Measurements from ENCODE around the gene PTMS. TPM values are rescaled to one million over a fixed set of nuclear protein-coding genes. Genes with fewer than 3 reads are reported as not detected.
A peak's percentile ranks its signal among the peaks of the same experiment; 100 is the strongest.

Gene PTMS
- total and polyA plus RNA-seq, 5 donors from 2014 or later, result 1.3 to 15.0 (median 3.2) TPM

DNA sequence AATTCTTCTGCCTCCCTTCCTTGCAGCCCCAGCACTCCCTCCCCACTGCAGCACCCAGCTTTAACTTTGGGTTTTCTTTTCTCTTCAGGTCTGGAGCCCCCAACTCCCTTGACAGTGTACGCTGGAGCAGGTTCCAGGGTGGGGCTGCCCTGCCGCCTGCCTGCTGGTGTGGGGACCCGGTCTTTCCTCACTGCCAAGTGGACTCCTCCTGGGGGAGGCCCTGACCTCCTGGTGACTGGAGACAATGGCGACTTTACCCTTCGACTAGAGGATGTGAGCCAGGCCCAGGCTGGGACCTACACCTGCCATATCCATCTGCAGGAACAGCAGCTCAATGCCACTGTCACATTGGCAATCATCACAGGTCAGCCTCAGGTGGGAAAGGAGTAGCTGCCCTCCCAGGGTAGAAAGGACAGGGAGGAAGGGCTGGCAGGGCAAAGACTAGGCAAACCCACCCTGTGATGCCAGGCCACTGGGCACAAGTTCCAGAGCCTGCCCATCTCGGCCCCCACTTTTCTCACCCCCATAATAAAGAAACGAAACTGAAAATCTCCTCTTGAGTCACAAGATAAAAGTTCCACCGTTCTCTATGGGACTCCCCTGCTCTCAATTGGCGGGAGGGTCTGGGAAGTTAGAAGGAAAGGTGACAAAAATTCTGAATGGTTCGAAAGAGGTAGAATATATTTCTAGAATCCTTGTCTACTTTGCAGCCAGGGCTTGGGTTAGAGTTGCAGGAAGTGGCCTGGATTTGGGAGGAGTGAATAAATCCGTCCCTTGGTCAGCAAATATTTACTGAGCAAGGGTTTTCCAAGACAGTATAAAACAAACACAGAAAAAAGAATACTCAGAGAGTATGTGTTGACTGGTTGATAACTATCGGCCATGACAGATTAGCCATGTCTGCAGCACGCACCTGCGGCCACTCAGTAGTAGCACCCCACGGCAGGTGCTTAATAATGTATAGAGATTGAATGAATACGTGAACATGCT, 9.3 kb downstream of the PTMS start:
- Mint-ChIP-seq H3K27ac (peak overlapping the region in 2 of 3 donors; percentile 67 to 79), H3K9me3 (no peaks in the 10 kb centered on the region), H3K4me1 (peaks cover 0 to 70% (median 20%) of the 10 kb centered on the region in 4 donors), H3K36me3 (no peaks in the 10 kb centered on the region), H3K4me3 (peak overlapping the region in 3 of 4 donors; percentile 78 to 83 (median 82)), H3K27me3 (peaks cover 36% of the 10 kb centered on the region)
- Histone ChIP-seq H3K27ac (ENCODE audit: insufficient read depth, low read length, poor library complexity, severe bottlenecking) (peak overlapping the region; percentile 14), H3K4me1 (ENCODE audit: control insufficient read depth, insufficient read depth, low read length, poor library complexity, severe bottlenecking) (peaks cover 59% of the 10 kb centered on the region), H3K4me3 (ENCODE audit: low read depth, low read length) (no peak overlapping the region), H3K36me3 (ENCODE audit: control insufficient read depth, insufficient read depth, low read length) (no peaks in the 10 kb centered on the region), H3K27me3 (ENCODE audit: control insufficient read depth, insufficient read depth, low read length) (peaks cover 14% of the 10 kb centered on the region), H3K9me3 (ENCODE audit: control insufficient read depth in 2 of 2, low read length in 2 of 2) (no peaks in the 10 kb centered on the region)
- DNase-seq, result no peak
- no peak for ATAC-seq (ENCODE audit: low read depth in 2 of 2)

DNA sequence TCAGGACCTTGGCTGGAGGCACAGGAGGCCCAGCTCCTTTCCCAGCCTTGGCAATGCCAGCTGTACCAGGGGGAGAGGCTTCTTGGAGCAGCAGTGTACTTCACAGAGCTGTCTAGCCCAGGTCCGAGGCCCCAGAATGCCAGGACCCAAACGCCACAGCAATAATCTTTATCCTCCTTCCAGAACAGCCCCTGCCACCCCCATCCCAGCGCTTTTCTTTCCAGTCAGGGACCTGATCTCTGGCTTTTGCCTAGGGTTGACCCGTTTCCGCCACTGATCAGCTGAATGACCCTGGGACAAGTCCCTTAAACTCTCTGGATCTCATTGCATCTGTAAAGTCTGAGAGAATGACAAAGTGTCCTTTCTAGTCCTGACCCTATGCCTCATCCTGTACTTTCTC, 11.2 kb downstream of the PTMS start:
- no peak overlapping the region for H3K27ac Mint-ChIP-seq
- ATAC-seq (ENCODE audit: low read depth in 2 of 2), result no peak
- H3K4me3 ChIP-seq (ENCODE audit: low read depth, low read length), result no peak overlapping the region
- H3K9me3 Mint-ChIP-seq, result no peaks in the 10 kb centered on the region
- no peaks in the 10 kb centered on the region for H3K36me3 ChIP-seq (ENCODE audit: control insufficient read depth, insufficient read depth, low read length)
- no peak overlapping the region for H3K27ac ChIP-seq (ENCODE audit: insufficient read depth, low read length, poor library complexity, severe bottlenecking)
- no peak for DNase-seq
- no peak overlapping the region for H3K4me3 Mint-ChIP-seq
- H3K36me3 Mint-ChIP-seq, result no peaks in the 10 kb centered on the region
- H3K27me3 Mint-ChIP-seq, result peaks cover 30% of the 10 kb centered on the region
- H3K9me3 ChIP-seq (ENCODE audit: control insufficient read depth in 2 of 2, low read length in 2 of 2), result no peaks in the 10 kb centered on the region
- peaks cover 0 to 66% (median 19%) of the 10 kb centered on the region in 4 donors for H3K4me1 Mint-ChIP-seq
- peaks cover 14% of the 10 kb centered on the region for H3K27me3 ChIP-seq (ENCODE audit: control insufficient read depth, insufficient read depth, low read length)
- peaks cover 49% of the 10 kb centered on the region for H3K4me1 ChIP-seq (ENCODE audit: control insufficient read depth, insufficient read depth, low read length, poor library complexity, severe bottlenecking)

DNA sequence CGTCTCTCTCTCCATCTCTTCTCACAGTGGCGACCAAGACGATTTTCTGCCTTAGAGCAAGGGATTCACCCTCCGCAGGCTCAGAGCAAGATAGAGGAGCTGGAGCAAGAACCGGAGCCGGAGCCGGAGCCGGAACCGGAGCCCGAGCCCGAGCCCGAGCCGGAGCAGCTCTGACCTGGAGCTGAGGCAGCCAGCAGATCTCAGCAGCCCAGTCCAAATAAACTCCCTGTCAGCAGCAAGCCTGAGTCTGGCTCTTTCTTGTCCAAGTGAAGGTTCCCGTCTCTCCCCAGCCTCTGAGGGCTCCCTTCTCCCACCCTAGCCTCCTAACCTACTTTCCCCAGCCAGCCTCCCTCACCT, 12.0 kb downstream of the PTMS start:
- Mint-ChIP-seq H3K4me1 (peaks cover 0 to 62% (median 19%) of the 10 kb centered on the region in 4 donors), H3K27me3 (peaks cover 24% of the 10 kb centered on the region), H3K27ac (peak overlapping the region in 2 of 3 donors; percentile 69 to 95), H3K36me3 (no peaks in the 10 kb centered on the region), H3K9me3 (no peaks in the 10 kb centered on the region), H3K4me3 (peak overlapping the region; percentile 62 to 95 (median 84))
- DNase-seq (no peak), ATAC-seq (ENCODE audit: low read depth in 2 of 2) (no peak)
- Histone ChIP-seq H3K4me1 (ENCODE audit: control insufficient read depth, insufficient read depth, low read length, poor library complexity, severe bottlenecking) (peaks cover 41% of the 10 kb centered on the region), H3K27me3 (ENCODE audit: control insufficient read depth, insufficient read depth, low read length) (peaks cover 11% of the 10 kb centered on the region), H3K4me3 (ENCODE audit: low read depth, low read length) (peak overlapping the region; percentile 37), H3K9me3 (ENCODE audit: control insufficient read depth in 2 of 2, low read length in 2 of 2) (no peaks in the 10 kb centered on the region), H3K27ac (ENCODE audit: insufficient read depth, low read length, poor library complexity, severe bottlenecking) (no peak overlapping the region), H3K36me3 (ENCODE audit: control insufficient read depth, insufficient read depth, low read length) (no peaks in the 10 kb centered on the region)

- peaks cover 0 to 65% (median 22%) of the 10 kb centered on the region in 4 donors for H3K4me1 Mint-ChIP-seq
- no peaks in the 10 kb centered on the region for H3K9me3 Mint-ChIP-seq
- peak; percentile 83 to 89 (median 86) for DNase-seq
- H3K27ac ChIP-seq (ENCODE audit: insufficient read depth, low read length, poor library complexity, severe bottlenecking), result peak overlapping the region; percentile 17
- peaks cover 34% of the 10 kb centered on the region for H3K4me1 ChIP-seq (ENCODE audit: control insufficient read depth, insufficient read depth, low read length, poor library complexity, severe bottlenecking)
- no peaks in the 10 kb centered on the region for H3K36me3 ChIP-seq (ENCODE audit: control insufficient read depth, insufficient read depth, low read length)
- H3K27me3 ChIP-seq (ENCODE audit: control insufficient read depth, insufficient read depth, low read length), result peaks cover 11% of the 10 kb centered on the region
- H3K27ac Mint-ChIP-seq, result peak overlapping the region; percentile 64 to 95 (median 69)
- peaks cover 22% of the 10 kb centered on the region for H3K27me3 Mint-ChIP-seq
- ATAC-seq (ENCODE audit: low read depth in 2 of 2), result peak; percentile 87 to 88
- H3K4me3 Mint-ChIP-seq, result peak overlapping the region; percentile 66 to 95 (median 84)
- H3K36me3 Mint-ChIP-seq, result no peaks in the 10 kb centered on the region
- no peaks in the 10 kb centered on the region for H3K9me3 ChIP-seq (ENCODE audit: control insufficient read depth in 2 of 2, low read length in 2 of 2)
- peak overlapping the region; percentile 37 for H3K4me3 ChIP-seq (ENCODE audit: low read depth, low read length)
Observed at GRCh38 chr12:6778574-6779550, 12.7 kb downstream of the PTMS start.

- H3K4me3 Mint-ChIP-seq, result peak overlapping the region in 3 of 4 donors; percentile 66 to 95 (median 80)
- ATAC-seq (ENCODE audit: low read depth in 2 of 2) (no peak), DNase-seq (peak in 1 of 3 donors; percentile 54)
- peaks cover 25% of the 10 kb centered on the region for H3K4me1 ChIP-seq (ENCODE audit: control insufficient read depth, insufficient read depth, low read length, poor library complexity, severe bottlenecking)
- H3K36me3 ChIP-seq (ENCODE audit: control insufficient read depth, insufficient read depth, low read length), result no peaks in the 10 kb centered on the region
- H3K4me1 Mint-ChIP-seq, result peaks cover 0 to 67% (median 17%) of the 10 kb centered on the region in 4 donors
- H3K9me3 ChIP-seq (ENCODE audit: control insufficient read depth in 2 of 2, low read length in 2 of 2), result no peaks in the 10 kb centered on the region
- H3K27me3 Mint-ChIP-seq, result peaks cover 16% of the 10 kb centered on the region
- H3K27me3 ChIP-seq (ENCODE audit: control insufficient read depth, insufficient read depth, low read length), result peaks cover 9% of the 10 kb centered on the region
- H3K27ac ChIP-seq (ENCODE audit: insufficient read depth, low read length, poor library complexity, severe bottlenecking), result no peak overlapping the region
- H3K9me3 Mint-ChIP-seq, result no peaks in the 10 kb centered on the region
- no peaks in the 10 kb centered on the region for H3K36me3 Mint-ChIP-seq
- peak overlapping the region; percentile 56 to 84 (median 73) for H3K27ac Mint-ChIP-seq
- H3K4me3 ChIP-seq (ENCODE audit: low read depth, low read length), result no peak overlapping the region
Observed at GRCh38 chr12:6779708-6780432, 13.7 kb downstream of the PTMS start.

DNA sequence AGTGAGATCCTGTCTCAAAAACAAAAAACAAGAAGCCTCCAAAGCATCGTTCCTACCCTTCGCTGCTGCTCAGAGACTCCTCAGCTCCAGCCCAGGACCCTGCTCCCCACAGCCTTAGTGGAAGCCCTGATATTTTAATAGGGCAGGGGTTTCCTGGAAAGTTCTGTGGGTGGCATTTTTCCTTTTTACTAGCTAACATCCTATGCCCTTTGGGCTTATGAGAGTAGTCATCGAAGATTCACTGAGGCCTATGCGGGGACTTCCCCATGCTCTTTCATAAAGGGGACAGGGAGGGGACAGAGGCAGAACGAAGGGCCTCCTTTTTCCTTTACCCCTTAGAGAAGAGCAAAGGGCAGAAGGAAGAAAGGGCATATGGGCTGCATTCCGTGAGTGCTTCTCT, 14.4 kb downstream of the PTMS start:
- Mint-ChIP-seq H3K27me3 (peaks cover 9% of the 10 kb centered on the region), H3K9me3 (no peaks in the 10 kb centered on the region), H3K36me3 (no peaks in the 10 kb centered on the region), H3K4me3 (peak overlapping the region in 1 of 4 donors; percentile 38), H3K4me1 (peaks cover 0 to 67% (median 16%) of the 10 kb centered on the region in 4 donors), H3K27ac (peak overlapping the region; percentile 14 to 84 (median 56))
- Histone ChIP-seq H3K4me1 (ENCODE audit: control insufficient read depth, insufficient read depth, low read length, poor library complexity, severe bottlenecking) (peaks cover 22% of the 10 kb centered on the region), H3K27ac (ENCODE audit: insufficient read depth, low read length, poor library complexity, severe bottlenecking) (no peak overlapping the region), H3K9me3 (ENCODE audit: control insufficient read depth in 2 of 2, low read length in 2 of 2) (no peaks in the 10 kb centered on the region), H3K4me3 (ENCODE audit: low read depth, low read length) (no peak overlapping the region), H3K36me3 (ENCODE audit: control insufficient read depth, insufficient read depth, low read length) (no peaks in the 10 kb centered on the region), H3K27me3 (ENCODE audit: control insufficient read depth, insufficient read depth, low read length) (peaks cover 4% of the 10 kb centered on the region)
- DNase-seq, result no peak
- no peak for ATAC-seq (ENCODE audit: low read depth in 2 of 2)

DNA sequence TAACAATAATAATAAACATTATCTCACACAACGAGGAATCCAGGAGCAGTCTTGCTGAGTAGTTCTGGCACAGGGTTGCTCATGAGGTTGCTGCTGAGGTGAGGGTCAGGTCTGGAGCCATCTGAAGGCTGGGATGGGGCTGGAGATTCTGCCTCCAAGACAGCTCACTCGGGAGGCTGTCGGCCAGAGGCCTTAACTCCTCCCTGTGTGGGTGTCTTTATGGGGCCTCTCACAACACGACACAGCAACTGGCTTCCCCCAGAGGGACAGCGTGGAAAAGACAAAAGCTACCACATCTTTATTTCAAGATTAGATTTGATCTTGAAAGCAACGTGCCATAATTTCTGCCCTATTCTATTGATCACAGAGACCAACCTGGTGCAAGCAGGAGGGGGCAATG, 16.0 kb downstream of the PTMS start:
- no peak for ATAC-seq (ENCODE audit: low read depth in 2 of 2)
- no peak overlapping the region for H3K4me3 ChIP-seq (ENCODE audit: low read depth, low read length)
- Mint-ChIP-seq H3K4me3 (peak overlapping the region in 1 of 4 donors; percentile 8), H3K27me3 (peaks cover 6% of the 10 kb centered on the region), H3K36me3 (no peaks in the 10 kb centered on the region), H3K27ac (peak overlapping the region in 2 of 3 donors; percentile 56 to 67), H3K9me3 (no peaks in the 10 kb centered on the region), H3K4me1 (peaks cover 9 to 74% (median 26%) of the 10 kb centered on the region in 4 donors)
- DNase-seq, result no peak
- H3K27me3 ChIP-seq (ENCODE audit: control insufficient read depth, insufficient read depth, low read length), result no peaks in the 10 kb centered on the region
- H3K27ac ChIP-seq (ENCODE audit: insufficient read depth, low read length, poor library complexity, severe bottlenecking), result no peak overlapping the region
- peaks cover 38% of the 10 kb centered on the region for H3K4me1 ChIP-seq (ENCODE audit: control insufficient read depth, insufficient read depth, low read length, poor library complexity, severe bottlenecking)
- no peaks in the 10 kb centered on the region for H3K9me3 ChIP-seq (ENCODE audit: control insufficient read depth in 2 of 2, low read length in 2 of 2)
- no peaks in the 10 kb centered on the region for H3K36me3 ChIP-seq (ENCODE audit: control insufficient read depth, insufficient read depth, low read length)

Measured in CD4-positive, CD25-positive, alpha-beta regulatory T cell (primary cell).